Heart right ventricle (tissue), 16 donors: ENCODE data around the gene PP2D1. TPM values are rescaled to one million over a fixed set of nuclear protein-coding genes. Genes with fewer than 3 reads are reported as not detected.

Source experiments
- ATAC-seq, 8 donors: fragments of 200-7000 bp; cut with Tn5 transposase; one replicate each; pipeline ENCODE4 v1.9.1; 2020; ENCODE audit warnings: mild to moderate bottlenecking in 8 of 8, moderate library complexity in 8 of 8, moderate number of reproducible peaks in 1 of 8
- DNase-seq, 2 donors: peaks; one replicate each; pipeline ENCODE4 v3.0.0-alpha.2; 2020
- H3K27ac ChIP-seq, 10 donors: fragments of 200-600 bp; sonication (generic) in 2 of 10; one replicate each; pipeline versions ENCODE4 v1.5.0 to v1.8.0; 2020 to 2022; ENCODE audit warnings: mild to moderate bottlenecking in 3 of 10
- H3K27me3 ChIP-seq, 7 donors: fragments of 200-600 bp; one replicate each; pipeline ENCODE4 v1.8.0; 2021 to 2022; ENCODE audit warnings: mild to moderate bottlenecking in 2 of 7
- H3K36me3 ChIP-seq, 9 donors: fragments of 200-600 bp; sonication (generic) in 1 of 9; one replicate each; pipeline versions ENCODE4 v1.5.0 to v1.8.0; 2020 to 2022; ENCODE audit warnings: mild to moderate bottlenecking in 2 of 9
- H3K4me1 ChIP-seq, 9 donors: fragments of 200-600 bp; sonication (generic) in 1 of 9; one replicate each; pipeline versions ENCODE4 v1.5.0 to v1.8.0; 2020 to 2022; ENCODE audit warnings: mild to moderate bottlenecking in 4 of 9
- H3K4me3 ChIP-seq, 10 donors: fragments of 200-600 bp; sonication (generic) in 2 of 10; one replicate each; pipeline versions ENCODE4 v1.5.0 to v1.8.0; 2020 to 2022; ENCODE audit warnings: mild to moderate bottlenecking in 7 of 10, moderate library complexity in 2 of 10
- H3K9me3 ChIP-seq, 11 donors: fragments of 200-600 bp in 10 of 11; sonication (generic) in 2 of 11; one replicate each; pipeline versions ENCODE4 v1.5.0 to v1.8.0; 2013 to 2022; ENCODE audit warnings: mild to moderate bottlenecking in 2 of 11, control low read depth in 1 of 11, moderate library complexity in 1 of 11
- CTCF ChIP-seq, 9 donors: fragments of 200-600 bp; sonication (generic) in 2 of 9; IDR thresholded peaks; one replicate each; pipeline versions ENCODE4 v1.5.0 to v1.8.0; 2021 to 2022; ENCODE audit warnings: antibody characterized with exemption in 9 of 9, mild to moderate bottlenecking in 5 of 9, moderate library complexity in 1 of 9
- WGBS, 2 donors: extraction: QIAGEN DNeasy Blood & Tissue Kit; methylation state at CpG; one replicate each; pipeline ENCODE4 v1.1.7; 2013; ENCODE audit warnings: inconsistent platforms in 1 of 2; 5-methylcytosine and 5-hydroxymethylcytosine counted together
- intact Hi-C, 10 donors: fragments of 100-400 bp; cut with DNase I; formaldehyde crosslinking; loops; one replicate each; pipeline versions ENCODE4 v1.11.1 to v1.14.2; 2022
- polyA plus RNA-seq, 2 donors: library from polyadenylated mRNA; stranded (reverse); fragments of 200-250 nt; gene quantifications; one replicate each; pipeline ENCODE4 v1.2.3, GENCODE V29; 2013
- total RNA-seq, 10 donors: library from RNA; stranded (reverse); fragmentation: NEBNext Ultra II Directional in 3 of 10; extraction: Animal tissue kit (Norgen Biotek cat#: 25700) in 3 of 10; gene quantifications; one replicate each; pipeline versions ENCODE4 v1.2.1 to v1.2.4, GENCODE V29; 2021 to 2023
- donor health status: Arrhythmogenic right ventricular cardiomyopathy.
- donor health status: ischemic (EF 13 %, LVEDD 7.1; RV severe dilation, severe dysfunction).
- donor health status: healthy with polysubstance abuse.
- donor health status: DM: no; HTN: yes; CAD: no.
- donor health status: DM: no; HTN: no; CAD: no.
- donor health status: ischemic (EF 25% LVEDD 6.9; RV normal size, moderate dysfunction).
- donor health status: ischemic (EF 25% LVEDD 5.7; RV mildly dilated, moderate dysfunction).
- donor health status: healthy.
- donor health status: DM: yes; HTN: yes; CAD: no.
- donor health status: Ischemic cardiomyopathy.
- donor health status: ischemic (EF 35%, LVEDD 5.7; RV mildly dilated, moderate dysfunction).
- donor health status: nonischemic (EF 11% LVEDD 7.7; RV severe dilation, severe dysfunction).
- donor health status: DM: yes; HTN: yes; CAD: no.
- donor health status: PGD.
- donor health status: ischemic (EF 29% LVEDD 5.4; RV normal size, mild dysfunction).
- donor health status: nonischemic (EF 23%, LVEDD 6.1; RV moderate dilation, normal function).

The PP2D1 gene
- total and polyA plus RNA-seq, 12 donors, result not detected

- Histone ChIP-seq H3K4me1 (peaks cover 0 to 73% (median 48%) of the 10 kb centered on the region in 9 donors), H3K27ac (no peak overlapping the region), H3K4me3 (no peak overlapping the region), H3K9me3 (no peaks in the 10 kb centered on the region), H3K36me3 (peaks cover 0 to 53% (median 12%) of the 10 kb centered on the region in 9 donors), H3K27me3 (no peaks in the 10 kb centered on the region)
- ATAC-seq (no peak), DNase-seq (no peak)
- 79 to 92% methylated on average over 2 of the region's 2 CpGs for WGBS, 2 donors
- intact Hi-C loops, result no loop called here
- no peak for TF ChIP-seq CTCF (IDR thresholded peaks at IDR 0.05)
Measured at GRCh38 chr3:19950316-19950715, 61.7 kb downstream of the PP2D1 start.

DNA sequence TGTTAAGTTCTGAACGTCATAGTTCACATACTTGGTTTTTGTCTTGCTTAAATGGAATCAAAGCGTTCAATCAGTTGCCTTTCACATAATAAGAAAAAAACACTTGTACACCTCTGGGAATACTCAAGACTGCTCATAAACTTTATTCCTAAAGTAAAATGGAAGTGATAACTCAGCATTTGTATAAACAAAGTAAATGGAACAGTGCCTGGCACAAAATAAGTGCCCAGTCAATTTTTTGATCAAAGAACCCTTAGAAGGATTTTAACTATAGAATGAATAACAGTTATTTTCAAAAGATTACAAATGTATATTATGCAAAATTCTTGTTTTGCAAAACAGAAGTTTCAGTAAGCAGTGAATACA is 63.9 kb downstream of the PP2D1 start:
- 2 to 3% methylated on average over 2 of the region's 2 CpGs for WGBS, 2 donors

DNA sequence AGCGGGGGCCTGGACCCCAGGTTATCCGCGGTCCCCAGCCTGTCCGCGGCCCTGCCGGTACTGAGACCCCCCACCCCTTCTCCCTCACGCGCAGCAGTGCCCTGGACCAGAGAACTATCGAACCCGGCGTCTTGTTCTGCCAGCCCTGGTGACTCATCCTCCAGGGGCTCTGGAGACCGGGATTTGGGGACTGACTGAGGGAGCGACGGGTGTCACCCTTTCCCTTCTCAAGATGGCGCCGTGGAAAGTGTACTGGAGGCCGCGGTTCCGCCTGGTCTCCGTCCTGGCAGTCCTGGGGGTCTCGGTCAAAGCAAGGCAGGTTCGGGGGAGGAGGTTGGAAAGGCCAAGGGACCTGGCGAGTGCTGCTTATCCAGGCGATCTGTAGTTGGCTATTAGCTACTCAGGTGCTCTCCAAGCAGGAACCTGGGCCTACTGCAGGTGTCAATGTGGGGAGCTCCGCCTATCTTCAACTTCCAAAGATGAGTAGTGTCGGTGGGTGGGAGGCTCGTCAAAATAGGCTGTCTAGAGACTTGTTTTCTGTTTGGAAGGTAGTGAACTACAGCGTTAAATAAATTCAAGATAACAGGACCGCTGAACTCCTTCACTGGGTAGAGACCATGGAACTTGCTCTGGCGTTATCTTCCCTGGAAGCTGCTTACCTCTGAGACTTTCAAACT is 64.4 kb downstream of the PP2D1 start:
- DNase-seq, result peak in 1 of 2 donors; percentile 52
- 0 to 1% methylated on average over 30 of the region's 30 CpGs for WGBS, 2 donors

More for the DNA sequence above, 63.9 kb downstream of the PP2D1 start:
- no peaks in the 10 kb centered on the region for H3K9me3 ChIP-seq
- no peak for TF ChIP-seq CTCF (IDR thresholded peaks at IDR 0.05)
- no peak for ATAC-seq
- H3K4me1 ChIP-seq, result peaks cover 0 to 55% (median 42%) of the 10 kb centered on the region in 9 donors
- H3K36me3 ChIP-seq, result peaks cover 0 to 32% (median 5%) of the 10 kb centered on the region in 9 donors
- peak overlapping the region; percentile 79 to 99 (median 98) for H3K4me3 ChIP-seq
- no peaks in the 10 kb centered on the region for H3K27me3 ChIP-seq
- DNase-seq, result no peak
- intact Hi-C loops, result loop anchor here in 7 of 10 donors (5.0 to 10.0 kb wide), 7 partner anchors 61 to 239 kb away; partner anchors contain the start of genes KAT2B (in 4 of the 7) and SGO1 (in 3 of the 7)
- peak overlapping the region; percentile 89 to 99 (median 98) for H3K27ac ChIP-seq

More for the DNA sequence above, 64.4 kb downstream of the PP2D1 start:
- no peak for TF ChIP-seq CTCF (IDR thresholded peaks at IDR 0.05)
- ATAC-seq, result peak; percentile 17 to 66 (median 41)
- H3K27me3 ChIP-seq, result no peaks in the 10 kb centered on the region
- no peaks in the 10 kb centered on the region for H3K9me3 ChIP-seq
- H3K36me3 ChIP-seq, result peaks cover 0 to 27% (median 5%) of the 10 kb centered on the region in 9 donors
- H3K4me1 ChIP-seq, result peaks cover 0 to 50% (median 38%) of the 10 kb centered on the region in 9 donors
- intact Hi-C loops, result loop anchor here in 8 of 10 donors (1.0 to 10.0 kb wide), 12 partner anchors 59 to 240 kb away; partner anchors contain the start of genes KAT2B (in 5 of the 8) and SGO1 (in 4 of the 8)
- peak overlapping the region; percentile 89 to 99 (median 98) for H3K27ac ChIP-seq
- H3K4me3 ChIP-seq, result peak overlapping the region; percentile 79 to 99 (median 98)
